HG03097 (cell line): ENCODE measurements around the gene MUC4.
"Not testable (repeated sequence)": the region's sequence is repeated elsewhere in the genome, so short reads cannot be mapped to it uniquely, and the experiment has no call there.

Experiments
- ATAC-seq: cut with Tn5 transposase; IDR thresholded peaks from one replicate; pipeline ENCODE4 v1.9.1; 2021; ENCODE audit not compliant: unreplicated experiment, low FRiP score

Gene MUC4

GRCh38 chr3:195839260-195840010, 27.7 kb upstream of the MUC4 start:
- no peak for ATAC-seq

GRCh38 chr3:195838714-195839113, 27.0 kb upstream of the MUC4 start:
- ATAC-seq: no peak

DNA sequence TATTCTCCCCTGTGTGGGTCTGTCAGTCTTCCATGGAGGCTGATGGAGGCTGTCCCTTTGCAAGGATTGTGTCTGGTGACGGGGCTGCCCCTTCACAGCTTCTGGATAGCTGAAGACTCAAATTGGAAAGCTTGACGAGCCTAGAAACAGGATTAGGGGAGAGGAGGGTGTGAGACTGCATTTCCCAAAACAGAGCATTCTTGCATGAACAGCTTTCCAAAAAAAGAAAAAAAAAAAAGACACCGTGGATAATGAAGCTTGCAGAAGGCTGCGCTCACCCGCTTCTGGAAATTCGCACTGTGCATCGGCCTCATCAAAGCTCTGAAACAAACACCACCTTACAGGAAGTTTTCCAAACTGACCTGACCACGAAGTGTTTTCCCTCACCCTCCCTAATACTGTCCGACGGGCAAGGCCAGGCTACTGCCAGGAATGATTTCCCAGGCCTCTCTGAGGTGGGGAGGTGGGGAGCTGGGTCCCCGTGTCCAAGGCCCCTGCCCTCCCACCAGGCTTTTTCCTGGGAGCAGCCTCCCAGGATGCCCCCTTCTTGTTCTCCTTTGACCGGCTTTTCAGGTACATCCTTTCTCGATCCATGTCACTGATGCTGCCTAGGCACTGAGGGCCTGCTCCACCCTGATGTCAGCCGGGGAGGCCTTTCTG, 24.9 kb upstream of the MUC4 start:
- no peak for ATAC-seq

DNA sequence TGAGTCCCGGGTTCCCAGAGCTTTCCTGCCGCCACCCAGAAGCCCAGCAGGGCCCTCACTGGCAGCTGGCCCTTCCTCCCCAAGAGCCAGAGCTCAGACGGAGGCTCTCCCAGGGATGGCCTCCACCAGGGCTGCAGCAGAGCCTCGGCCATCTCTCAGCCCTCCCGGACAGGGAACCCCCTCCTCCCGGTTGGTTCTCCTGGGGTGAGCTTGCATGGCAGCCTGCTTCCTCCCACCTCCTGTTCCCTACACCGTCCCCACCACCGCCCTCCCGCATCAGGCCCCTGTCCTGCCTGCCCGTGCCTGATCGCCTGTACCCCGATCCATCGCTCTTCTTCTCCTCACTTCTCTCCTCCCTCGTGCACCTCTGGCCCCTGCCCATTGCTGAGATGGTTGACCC, 24.1 kb upstream of the MUC4 start:
- no peak for ATAC-seq

- no peak for ATAC-seq
These were observed 23.2 kb upstream of the MUC4 start for GRCh38 chr3:195834675-195835583.

GRCh38 chr3:195829897-195830254, 18.1 kb upstream of the MUC4 start:
- ATAC-seq: no peak

DNA sequence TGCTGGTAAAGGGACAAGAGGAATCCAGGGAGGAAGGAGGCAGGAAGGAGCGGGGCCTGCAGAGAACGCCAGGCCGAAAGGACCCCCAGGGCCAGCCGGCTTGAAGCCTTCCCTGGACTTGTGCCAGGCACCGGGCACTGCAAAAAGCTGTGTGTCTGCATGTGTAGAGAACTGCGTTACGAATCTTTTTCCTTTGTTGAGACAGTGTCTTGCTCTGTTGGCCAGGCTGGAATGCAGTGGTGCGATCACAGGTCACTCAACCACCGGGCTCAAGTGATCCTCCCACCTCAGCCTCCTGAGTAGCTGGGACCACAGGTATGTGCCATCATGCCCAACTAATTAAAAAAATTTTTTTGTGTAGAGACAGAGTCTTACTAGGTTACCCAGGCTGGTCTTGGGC, 17.0 kb upstream of the MUC4 start:
- no peak for ATAC-seq

GRCh38 chr3:195825857-195826804, 14.4 kb upstream of the MUC4 start:
- ATAC-seq: no peak

- ATAC-seq: no peak
These were observed 13.5 kb upstream of the MUC4 start for GRCh38 chr3:195825191-195825588.

DNA sequence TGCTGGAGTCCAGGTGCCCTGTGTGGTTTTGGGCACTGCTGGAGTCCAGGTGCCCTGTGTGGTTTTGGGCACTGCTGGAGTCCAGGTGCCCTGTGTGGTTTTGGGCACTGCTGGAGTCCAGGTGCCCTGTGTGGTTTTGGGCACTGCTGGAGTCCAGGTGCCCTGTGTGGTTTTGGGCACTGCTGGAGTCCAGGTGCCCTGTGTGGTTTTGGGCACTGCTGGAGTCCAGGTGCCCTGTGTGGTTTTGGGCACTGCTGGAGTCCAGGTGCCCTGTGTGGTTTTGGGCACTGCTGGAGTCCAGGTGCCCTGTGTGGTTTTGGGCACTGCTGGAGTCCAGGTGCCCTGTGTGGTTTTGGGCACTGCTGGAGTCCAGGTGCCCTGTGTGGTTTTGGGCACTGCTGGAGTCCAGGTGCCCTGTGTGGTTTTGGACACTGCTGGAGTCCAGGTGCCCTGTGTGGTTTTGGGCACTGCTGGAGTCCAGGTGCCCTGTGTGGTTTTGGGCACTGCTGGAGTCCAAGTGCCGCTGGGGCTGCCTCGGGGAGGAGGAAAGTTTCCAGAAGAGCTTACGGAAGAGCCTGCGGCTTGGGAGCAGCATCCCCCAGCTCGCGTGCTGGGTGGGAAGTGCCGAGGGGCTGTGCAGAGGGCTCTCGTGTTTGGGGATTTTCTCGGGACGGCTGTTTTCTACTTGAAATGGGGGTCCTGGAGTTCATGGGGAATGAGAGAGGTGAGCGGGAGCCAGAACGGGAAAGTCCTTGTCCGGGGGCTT, 12.9 kb upstream of the MUC4 start:
- ATAC-seq: not testable (repeated sequence)

DNA sequence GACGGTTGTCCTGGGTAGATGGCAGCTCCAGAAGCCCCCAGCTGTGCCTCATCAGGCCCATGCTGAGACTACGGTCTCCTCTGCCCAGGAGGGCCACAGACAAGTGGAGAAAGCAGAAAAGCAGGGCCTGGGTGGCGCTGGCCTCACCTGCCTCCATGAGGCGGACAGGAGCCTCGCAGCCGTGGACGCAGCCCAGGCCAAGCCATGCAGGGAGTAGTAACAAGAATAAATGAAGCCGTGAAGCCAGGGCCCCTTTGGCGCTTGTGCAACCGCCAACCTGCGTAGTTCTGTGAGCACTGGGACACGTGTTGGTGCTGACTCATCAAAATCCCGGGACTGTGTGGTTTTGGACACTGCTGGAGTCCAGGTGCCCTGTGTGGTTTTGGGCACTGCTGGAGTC, 12.3 kb upstream of the MUC4 start:
- no peak for ATAC-seq

DNA sequence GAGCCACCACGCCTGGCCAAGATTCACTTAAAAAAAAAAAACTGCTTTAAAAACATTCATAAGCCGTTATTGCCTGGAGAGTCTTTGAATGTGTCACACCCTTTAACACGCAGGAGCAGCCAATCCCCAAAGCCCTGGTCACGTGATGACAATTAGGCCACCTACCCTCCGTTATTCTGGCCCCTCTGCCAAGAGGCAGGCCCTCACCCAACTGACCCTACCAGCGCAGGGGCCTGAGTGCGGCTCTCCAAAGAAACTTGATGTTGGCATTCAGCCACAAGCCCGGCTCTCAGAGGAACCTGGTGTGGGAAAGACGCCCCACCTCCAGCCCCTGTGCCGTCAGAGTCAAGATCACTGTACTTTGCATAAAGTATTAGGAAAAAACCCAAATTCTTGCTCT, 11.6 kb upstream of the MUC4 start:
- no peak for ATAC-seq

DNA sequence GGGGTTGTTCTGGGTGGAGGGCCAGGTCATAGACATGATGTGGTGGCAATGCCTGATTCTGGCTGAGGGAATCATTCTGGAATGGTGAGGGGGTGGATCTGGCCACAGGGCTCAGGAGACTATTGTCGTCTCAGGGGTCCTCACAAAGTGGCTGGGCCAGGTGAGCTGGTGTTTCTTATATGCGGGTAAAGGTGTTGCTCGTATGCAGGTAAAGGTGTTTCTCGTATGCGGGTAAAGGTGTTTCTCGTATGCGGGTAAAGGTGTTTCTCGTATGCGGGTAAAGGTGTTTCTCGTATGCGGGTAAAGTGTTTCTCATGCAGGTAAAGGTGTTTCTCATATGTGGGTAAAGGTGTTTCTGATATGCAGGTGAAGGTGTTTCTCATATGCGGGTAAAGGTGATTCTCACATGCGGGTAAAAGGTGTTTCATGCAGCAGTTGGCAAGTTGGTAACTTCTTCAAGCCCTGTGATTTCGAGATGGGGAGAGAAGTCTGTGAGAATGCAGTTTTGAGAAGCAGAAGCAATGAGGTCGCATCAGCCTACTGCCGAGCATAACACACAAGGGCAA, 10.5 kb upstream of the MUC4 start:
- no peak for ATAC-seq

- no peak for ATAC-seq
These were observed 9.8 kb upstream of the MUC4 start for GRCh38 chr3:195821403-195822130.

GRCh38 chr3:195820901-195821300, 9.2 kb upstream of the MUC4 start:
- no peak for ATAC-seq

DNA sequence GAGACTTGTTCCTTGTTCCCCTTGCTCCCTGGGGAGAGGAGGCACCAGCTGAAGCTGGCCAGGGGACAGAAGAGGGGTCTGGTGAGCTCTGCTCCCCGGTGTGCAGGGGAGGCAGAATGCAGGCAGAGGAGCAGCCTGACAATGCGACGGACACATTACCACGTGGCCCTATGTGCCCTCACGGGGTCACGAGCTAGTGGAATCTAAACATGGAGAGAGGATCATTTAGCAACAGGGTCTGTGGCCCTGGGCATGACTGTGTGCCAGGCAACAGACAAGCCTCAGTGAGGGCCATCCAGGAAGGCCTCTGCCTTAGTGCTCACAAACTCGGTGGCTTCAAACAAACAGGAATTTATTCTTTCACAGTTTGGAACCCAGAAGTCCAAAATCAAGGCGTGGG, 8.5 kb upstream of the MUC4 start:
- ATAC-seq: no peak

DNA sequence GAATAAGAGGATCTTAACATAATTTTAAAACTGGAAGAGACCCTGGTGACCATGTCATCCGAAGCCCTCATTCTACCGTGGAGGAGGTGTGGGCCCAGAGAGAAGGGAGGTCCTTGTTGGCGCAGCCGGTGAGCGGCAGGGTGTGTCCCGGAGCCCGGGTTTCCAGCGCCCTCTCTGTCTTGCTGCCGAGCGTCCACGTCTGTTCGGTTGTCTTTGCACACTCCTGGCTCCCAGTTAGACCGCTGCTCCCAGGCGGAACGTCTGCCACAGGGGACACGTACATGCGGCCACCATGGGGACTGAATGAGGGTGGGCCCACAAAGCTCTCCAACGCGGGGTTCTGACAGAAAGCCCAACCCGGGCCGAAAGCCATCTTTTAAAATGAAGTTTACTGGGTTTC, 6.6 kb upstream of the MUC4 start:
- no peak for ATAC-seq

GRCh38 chr3:195817578-195818135, 5.9 kb upstream of the MUC4 start:
- no peak for ATAC-seq
